ENCODE data around the gene MYO5B.

MYO5B gene

DNA sequence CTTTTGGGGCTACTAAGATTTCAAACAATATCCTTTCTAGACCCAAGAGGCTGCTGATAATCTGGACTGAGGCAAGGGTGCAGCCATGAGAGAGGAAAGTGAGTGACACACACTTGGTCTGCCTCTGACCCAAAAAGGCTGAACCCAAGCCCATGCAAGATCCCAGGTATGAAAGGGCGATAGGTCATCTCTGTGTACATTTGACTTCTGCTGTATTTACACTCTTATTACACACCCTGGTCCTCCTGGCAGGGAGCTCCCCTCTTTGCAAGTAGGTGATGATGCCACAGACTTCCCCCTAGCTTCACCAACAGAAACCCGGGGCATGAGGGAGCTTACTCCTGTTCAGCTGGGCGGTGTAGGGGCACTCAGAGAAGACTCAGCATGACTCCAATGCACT, 319.8 kb downstream of the MYO5B start:
- DNase-seq: no peak

DNA sequence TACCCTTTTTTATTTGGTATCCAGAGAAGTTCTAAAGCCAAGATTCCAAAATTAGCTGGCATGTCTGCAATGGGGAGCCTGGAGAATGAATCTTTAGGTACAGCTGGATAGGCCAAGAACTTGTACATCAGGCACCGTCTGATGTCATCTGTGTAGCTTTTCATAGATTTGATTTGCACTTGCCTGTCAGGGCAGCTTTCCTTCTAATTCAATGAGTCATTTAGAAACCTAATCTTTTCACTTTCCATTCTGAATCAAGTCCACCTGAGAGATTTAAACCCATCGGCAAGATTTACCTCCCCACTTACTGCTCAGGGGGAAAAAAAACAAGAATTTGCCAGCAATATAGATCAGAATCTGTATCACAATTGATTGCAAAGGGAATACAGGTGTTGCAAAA, 320.7 kb downstream of the MYO5B start:
- DNase-seq: no peak

DNA sequence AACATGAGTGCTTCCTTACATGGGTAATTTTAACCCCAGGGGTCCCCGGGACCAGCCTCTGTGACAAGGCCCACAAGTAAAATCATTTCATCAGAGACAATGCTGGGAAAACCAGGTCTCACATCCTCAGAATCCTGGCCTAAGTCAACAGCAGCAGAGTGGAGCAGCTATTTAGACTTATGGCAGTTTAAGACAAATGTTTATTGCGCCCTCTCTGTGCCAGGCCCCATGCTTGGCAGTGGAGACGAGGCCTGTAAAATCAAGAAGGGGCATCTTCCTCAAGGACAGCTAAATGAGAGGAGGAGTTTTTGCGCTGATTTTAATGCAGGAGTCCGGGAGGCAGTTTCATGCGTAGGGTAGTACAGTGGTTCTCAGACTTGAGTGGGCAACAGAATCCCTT, 325.6 kb downstream of the MYO5B start:
- DNase-seq: no peak

DNA sequence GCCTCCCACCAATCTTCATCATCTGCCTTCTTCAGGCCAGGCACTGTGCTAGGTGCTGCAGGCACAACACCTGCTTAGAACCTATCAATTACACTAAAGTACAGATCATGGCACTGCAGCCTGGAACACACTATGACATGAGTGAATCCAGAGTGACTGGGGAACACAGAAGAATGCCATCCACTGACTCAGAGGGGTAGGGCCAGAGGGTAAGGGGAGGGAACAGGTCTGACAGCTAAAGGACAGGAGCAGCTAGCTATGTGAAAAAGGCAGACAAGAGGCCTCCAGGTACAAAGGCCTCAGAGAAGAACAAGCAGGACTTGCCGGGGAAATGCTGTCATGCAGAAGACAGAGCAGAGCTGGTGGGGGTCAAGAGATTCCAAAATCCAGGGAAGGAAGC, 328.3 kb downstream of the MYO5B start:
- DNase-seq: no peak

DNA sequence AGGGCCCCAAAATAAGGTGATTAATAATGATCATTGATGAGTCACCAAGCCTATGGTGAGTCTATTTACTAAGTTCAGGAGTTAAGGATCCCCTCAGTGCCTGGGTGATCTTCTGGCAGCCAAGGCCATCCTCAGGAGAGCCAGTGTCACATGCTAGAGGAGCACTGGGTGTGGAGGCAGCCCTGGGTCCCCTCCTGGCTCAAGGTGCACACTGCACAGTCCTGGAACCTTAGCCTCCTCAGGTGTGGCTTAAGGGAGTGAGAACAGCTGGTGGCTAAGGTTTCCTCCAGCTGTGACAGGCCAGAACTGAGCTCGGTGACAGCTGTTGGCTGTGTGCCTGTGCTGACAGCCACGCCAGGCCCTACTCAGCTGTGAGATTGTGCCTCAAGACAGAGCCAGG, 329.5 kb downstream of the MYO5B start:
- DNase-seq: no peak

DNA sequence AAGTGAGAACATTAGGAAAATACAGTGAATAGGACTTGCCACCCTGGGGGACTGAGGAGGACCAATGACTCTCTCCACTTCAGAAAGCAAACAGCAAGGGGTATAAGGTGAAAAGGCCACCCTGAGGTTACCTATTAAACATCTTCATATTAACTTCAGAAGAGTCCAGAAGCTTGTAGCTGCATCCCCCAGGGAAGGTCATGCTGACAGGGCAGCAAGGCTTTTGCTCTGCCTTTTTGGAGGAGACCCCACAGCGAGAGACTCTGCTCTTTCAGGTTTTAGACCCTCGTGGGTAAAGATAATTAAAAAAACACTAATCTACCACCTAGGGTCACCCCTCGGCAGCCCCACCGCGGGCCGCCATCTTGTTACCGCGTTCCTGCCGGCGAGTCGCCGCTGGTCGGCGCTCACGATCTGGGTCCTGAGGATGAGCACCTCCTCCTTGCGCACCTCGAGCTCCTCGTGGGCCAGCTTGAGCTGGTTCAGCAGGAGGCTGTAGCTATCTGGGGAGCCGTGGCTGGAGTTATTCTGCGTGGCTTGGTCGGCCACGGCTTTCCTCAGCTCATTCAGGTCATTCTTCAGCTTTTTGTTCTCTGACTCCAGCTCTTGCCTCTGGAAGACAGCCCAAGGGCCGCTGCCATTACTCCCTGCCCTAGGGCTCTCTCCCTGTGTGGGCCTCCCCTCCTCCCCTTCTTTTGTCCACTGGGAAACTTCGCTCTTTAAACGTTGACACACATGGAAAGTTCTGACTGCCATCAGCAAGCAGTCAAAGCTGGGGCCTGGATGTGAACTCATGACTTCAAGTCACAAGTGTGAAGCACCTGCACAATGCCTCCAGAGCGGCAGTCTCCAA, 331.0 kb downstream of the MYO5B start:
- DNase-seq: no peak

DNA sequence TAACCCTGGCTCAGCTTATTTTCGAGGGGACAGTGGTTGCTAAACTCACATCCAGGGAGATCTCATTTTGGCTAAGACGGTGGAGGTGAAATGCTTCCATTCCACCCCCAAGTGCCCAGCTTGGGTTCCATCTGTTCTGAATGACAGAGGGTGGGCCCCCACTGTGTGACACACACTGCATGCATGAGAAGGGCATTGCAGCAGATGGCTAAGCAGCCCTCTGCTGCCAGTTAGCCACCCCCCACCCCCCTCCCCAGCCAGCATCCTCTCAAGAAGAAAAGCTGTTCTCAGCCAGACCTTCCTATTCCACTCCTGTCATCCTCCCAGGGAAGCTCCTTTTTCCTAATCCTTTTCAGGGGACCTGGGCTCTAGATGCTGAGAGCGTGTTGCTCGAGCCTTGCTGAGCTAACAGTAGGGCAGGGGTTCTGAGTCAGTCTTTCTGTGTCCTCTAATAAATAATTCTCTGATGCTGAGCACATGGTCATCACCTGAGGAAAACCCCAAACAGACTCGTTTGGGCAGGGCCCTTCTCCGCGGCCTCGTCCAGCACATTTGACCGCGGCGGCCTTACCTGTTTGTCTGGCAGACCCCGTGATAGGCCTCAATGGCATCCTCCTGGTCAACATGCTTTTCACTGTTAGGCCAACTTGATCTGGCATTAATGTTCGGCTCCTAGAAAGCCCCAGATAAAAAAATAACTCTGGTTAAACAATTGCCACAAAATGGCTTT, 332.1 kb downstream of the MYO5B start:
- DNase-seq: no peak

DNA sequence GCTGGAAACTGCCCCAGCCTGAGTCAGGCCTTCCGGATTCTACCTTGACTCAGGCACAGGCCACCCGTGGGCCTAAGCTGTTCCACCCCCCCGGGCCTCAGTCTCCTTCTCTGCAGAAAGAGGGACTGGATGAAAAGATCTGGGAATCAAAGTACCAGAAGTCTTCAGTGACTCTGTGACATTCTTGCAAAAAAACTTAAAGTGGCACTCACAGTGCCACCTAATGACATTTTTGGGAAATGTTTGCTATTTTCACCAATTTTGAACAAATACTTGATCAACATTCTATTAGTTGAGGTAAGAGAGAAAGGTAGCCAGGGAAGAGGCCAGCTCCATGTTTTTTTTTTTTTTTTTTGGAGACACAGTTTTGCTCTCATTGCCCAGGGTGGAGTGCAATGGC, 333.3 kb downstream of the MYO5B start:
- DNase-seq: no peak

DNA sequence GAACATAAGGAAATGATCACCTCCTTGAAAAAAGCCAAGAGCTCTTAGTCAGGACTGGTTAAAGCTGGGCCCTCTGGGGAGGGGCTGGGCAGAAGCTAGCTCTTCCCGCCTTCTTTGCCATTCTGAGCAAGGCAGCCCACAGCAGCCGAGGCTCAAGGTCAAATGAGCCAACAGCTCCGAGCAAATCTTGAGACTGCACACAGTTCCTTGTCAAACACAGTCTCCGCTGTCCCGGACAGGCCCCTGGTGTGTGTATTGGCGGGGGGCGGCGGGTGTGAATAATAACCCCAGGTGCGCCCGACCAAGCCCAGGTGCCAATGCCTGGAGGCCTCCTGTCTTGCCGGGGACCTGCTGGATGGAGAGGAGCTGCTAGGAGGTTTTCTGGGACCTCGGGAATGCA, 335.2 kb downstream of the MYO5B start:
- DNase-seq: no peak

DNA sequence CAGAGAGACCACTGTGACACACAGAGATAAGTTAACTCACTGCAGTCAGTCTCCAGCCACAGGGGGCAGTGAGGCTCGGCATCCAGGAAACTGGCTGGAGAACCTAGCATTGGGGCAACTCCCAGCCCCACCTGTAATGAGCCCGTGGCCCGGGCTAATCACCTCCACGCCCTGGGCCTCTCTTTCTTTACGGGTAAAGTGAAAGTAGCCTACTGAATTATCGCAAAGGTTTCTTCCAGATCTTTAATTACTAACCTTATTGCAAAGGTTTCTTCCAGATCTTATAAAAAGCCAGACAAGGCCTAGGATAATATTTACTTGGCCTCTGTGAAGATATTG, 336.0 kb downstream of the MYO5B start:
- no peak for DNase-seq

DNA sequence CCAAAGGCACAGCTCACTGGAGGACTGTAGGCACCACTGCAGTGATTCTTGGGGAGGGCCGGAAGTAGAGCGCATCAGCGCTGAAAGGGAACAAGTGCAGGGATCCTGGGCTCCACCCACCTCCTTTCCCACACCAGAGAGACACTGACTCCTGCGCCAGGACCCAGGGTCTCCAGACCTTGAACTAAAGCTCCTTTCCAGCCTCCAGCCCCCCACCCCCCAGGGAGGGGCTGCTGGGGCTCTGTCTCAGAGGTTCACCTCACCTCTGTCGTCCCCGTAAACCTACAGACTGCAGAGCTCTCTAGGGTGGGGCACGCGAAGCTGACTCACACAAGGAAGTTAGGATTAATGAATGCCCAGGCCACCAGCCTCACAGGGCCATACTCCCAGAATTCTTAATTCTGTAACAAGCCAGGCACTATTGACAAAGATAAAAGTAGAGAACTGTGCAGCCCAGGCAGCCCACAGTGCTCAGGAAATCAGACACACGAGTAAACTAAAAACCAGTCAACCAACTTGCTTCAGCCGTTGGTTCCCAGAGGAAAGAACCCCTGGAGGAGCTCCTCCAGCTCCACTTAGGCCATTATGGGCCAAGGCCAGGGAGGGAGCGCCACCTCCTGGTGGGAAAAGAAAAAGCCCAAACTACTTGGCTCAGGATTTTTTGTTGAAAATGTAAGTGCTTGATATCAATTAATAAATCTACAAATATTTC, 336.5 kb downstream of the MYO5B start:
- DNase-seq: peak; percentile 73

DNA sequence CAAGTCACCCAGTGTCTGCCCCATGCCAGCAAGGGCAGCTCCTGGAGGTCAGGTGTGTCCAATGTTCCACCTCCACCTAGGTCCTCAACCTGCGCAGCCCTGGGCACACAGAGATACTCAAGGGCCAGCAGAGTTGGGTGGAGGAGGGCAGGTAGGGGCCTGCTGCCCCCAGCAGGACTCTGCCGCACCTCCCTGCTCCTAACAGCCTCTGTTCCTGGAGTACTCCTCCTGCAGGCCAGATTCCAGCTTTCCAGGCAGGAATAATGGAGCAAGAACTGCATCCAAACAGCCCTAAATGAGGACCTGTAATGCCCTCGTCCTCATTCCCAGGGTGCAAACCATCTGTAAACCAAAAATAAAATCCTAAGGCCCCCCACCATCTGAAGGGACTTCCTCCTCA, 337.2 kb downstream of the MYO5B start:
- DNase-seq: no peak

DNA sequence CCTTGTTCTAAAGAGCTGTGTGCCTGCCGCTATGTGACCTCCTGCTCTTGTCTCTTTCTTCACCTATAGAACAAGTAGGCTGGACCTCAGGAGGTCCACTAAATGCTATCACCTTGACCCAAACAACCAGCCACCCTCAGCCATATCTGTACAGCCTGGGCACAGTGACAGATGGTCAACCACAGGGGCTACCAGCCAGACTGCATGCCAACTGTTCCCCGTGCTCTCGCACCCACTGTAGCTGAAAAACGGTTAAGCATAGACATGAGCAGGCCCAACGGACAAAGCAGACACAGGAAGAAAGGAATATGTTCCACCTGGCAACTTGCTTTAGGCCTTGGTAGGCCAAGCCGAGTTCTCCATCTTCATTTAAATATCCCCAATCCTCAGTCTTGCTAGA, 338.5 kb downstream of the MYO5B start:
- DNase-seq: no peak

DNA sequence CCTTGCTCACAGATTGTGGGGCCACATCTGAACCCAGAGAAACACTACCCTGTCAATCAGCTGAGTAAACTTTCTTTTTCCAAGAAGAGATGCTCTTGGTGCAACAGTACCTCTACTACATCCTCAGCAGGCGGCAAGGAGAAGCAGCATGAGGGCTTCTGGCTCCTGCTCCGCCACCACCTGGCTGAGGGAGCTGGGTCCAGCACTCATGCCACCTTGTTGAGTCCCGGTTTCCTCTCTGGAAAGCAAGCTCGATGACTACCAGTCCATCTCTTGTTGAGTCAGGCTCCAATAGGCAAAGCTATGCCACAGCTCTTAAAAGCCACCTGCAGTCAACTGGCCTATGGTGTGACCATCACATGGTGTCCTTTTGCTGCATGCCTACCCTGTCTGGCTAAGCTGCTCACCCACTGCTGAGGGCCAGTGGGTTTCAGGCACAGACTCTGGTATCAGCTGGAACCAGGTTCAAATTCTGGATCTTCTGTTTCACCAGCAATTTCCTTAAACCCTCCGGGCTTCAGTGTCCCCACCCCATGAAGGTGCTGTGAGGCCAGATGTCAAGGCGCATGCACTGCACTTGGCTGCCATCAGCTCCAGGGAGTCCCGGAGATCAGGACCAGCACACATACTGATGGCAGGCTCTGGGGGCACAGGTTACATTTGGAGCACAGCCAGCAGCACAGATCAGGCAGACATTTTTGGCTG, 339.1 kb downstream of the MYO5B start:
- no peak for DNase-seq

DNA sequence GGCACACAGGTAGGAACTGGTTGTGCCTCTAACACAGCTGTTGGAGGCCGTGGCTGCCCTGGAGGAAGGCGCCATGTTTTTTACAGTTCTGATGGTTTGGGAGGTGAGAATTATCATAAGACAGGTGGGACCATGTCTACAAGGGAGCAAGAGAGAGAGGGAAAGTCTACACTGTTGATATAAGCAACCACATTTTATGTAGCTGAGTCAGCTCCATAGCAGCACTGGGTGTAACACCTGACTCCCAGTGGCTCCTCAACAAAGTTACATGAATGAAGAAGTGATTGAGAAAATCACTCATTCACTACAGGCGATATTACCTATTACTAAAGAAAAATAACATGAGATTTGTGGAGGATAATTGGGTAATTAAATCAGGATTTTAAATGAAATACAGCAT, 340.3 kb downstream of the MYO5B start:
- no peak for DNase-seq

DNA sequence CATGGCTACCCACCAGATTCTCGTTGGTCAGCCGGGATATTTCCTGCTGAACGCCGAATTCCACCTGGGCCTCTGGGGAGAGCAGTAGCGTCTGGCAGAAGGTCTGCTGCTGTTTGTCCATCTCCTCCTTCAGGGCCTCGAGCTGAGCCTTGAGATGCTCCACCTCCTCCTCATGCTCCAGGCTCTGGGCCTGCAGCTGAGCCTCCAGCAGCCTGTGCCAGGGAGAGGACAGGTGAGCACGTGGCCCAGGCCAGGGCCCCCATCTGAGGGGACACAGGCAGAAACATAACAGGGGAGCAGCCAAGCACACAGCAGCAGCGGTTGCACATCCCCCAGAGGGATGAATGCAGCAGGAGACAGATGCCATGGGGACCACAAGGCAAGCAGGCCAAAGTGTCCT, 341.5 kb downstream of the MYO5B start:
- DNase-seq: no peak

DNA sequence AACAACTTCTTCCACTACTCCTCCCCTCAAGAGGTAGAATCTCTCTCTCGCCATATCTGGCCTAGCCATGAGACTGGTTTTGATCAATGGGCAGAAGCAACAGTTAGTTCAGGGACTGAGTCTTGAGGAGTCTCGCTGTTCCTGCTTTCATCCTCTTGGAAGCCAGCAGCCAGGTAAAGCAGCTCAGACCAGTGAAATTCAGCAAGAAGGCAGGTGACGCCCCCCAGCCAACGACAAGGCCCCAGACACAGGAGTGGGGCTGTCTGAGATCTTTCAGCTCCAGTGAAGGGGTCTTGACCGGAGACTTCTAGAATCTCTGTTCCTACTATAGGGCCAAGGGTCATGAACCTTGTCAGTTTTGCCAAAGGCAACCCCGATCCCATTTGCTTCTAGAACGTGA, 341.9 kb downstream of the MYO5B start:
- no peak for DNase-seq

DNA sequence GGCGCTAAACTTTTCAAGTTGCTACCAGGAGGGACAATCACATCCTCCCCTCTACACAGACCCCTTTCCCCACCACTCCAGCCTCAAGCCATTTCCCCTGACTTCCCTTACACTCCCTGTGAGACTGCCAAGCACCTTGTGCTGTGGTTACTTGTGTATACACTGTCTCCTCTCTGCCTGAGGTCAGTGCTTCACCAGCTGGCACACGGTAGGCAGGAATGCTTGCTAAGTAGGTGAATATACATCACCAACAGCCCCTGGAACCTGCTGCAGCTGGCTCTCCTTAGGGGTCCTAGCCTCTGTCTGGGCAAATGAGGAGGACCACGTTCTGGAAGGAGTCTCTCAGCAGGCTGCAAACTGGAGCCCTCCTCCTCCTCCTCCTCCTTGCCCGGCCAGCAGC, 343.3 kb downstream of the MYO5B start:
- DNase-seq: no peak

DNA sequence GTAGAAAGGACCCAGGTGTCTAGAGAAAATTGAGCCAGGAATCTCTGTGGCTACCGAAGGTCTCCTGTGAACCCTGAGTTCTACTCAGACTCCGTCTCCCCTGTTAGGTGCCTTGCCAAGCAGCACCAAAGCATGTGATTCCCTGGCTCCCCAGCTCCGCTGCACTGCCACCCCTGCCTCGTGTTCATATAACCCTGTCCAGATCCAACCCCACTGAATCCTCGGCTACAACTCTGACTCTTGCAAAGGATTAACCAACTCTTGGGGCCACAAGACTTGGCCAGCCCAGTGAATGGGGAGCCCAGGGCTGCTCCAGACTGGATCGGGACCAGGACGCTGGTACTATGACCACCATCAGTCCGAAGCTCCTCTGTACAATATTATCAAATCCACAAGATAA, 344.3 kb downstream of the MYO5B start:
- DNase-seq: no peak

DNA sequence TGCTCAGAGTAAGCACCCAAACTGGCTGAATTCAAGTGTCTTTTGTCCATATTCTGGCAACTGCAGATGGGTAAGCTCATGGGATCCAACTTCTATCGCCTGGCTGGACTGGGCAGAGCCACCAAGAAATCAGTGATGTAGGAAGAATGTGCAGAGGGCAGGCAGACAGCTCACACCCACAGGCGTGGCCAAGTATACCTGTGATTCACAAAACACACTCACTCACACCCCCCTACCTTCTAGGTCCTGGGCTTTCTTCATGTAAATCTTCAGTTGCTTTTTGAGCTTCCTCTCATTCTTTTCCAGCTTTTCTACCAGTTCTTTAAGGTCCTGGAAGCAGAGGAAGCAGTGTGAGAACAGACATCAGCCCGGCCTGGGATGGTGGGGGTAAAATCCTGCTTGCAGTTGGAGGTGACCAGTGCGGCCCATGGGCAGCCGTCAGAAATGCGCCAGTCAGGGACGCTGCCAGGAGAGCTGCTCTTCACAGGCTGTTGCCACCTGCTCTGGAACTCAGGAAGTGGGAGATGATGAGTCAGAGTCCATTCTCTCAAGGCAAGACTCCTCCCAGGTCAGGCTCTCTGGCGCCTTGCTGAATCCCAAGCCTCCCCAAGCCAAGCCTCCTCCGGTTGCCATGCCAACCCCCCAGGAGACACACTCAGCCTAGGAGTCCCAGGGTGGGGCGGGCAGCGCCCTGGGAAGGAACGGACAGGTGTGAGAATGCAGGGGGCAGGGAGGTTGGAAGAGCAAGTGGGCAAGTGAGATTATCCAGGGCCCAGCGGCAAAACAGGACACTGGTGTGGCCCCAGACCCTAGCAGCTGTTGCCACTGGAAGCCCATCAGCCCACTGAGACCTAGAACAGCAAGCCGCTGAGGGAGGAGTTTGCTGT, 345.4 kb downstream of the MYO5B start:
- no peak for DNase-seq

DNA sequence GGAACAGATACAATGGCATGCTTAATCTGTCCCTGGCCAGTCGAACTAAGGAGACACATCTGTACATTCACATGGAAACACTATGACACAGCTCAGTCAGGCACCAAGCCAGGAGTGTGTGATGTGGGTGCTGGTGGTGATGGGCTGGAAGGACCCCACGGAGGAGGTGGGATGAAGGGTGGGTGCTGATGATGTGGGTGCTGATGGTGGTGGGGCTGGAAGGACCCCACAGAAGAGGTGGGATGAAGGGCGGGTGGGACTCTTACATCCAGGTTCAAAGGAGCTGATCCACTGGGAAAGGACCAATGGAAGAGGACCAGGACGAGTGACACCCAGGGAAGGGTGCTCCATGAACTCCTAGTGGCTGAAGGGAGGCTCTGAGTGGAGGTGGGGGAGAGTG, 346.8 kb downstream of the MYO5B start:
- DNase-seq: no peak

DNA sequence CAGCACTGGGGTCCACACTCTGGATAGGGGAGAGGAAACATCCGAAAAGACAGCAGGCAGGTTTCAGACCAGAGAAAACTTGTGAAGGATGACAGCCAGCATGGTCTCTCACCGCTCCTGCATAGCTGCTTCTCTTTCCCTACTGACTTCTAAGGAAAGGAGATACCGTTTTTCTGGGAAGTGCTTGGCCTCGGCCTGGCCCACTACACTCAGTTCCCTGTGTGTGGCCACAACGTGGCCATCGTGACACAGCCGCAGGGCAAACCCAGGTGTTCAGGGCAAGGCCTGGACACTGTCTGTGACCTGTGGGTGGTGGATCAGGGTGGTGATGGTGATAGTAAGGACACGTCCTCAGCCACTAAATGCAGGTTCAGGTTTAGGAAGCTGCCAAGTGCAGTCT, 347.4 kb downstream of the MYO5B start:
- no peak for DNase-seq

Data from activated CD4-positive, alpha-beta T cell treated with anti-CD3 and anti-CD28 coated beads for 48 hours (primary cell).